ENCODE measurements around the gene TRUB1.

TRUB1 gene

DNA sequence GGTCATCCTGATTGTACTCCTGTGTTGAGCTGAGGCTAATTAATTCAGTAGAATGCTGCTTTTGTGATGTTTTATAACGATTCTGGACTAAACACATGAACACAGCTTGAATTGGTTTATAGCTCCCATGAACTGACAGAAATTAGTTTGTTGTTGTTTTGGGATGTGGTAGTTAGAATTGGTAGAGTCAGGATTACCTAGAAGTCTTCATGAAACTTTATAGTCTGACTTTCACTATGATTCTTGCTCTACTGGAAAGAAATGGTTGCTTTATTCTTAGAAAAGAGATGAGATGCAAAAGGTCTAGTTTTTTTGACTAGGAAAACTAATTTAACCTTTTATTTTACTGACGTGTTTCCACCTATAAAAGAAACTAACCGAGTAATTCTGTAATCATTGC, 23.4 kb upstream of the TRUB1 start:
- TF ChIP-seq, protein P1, sequence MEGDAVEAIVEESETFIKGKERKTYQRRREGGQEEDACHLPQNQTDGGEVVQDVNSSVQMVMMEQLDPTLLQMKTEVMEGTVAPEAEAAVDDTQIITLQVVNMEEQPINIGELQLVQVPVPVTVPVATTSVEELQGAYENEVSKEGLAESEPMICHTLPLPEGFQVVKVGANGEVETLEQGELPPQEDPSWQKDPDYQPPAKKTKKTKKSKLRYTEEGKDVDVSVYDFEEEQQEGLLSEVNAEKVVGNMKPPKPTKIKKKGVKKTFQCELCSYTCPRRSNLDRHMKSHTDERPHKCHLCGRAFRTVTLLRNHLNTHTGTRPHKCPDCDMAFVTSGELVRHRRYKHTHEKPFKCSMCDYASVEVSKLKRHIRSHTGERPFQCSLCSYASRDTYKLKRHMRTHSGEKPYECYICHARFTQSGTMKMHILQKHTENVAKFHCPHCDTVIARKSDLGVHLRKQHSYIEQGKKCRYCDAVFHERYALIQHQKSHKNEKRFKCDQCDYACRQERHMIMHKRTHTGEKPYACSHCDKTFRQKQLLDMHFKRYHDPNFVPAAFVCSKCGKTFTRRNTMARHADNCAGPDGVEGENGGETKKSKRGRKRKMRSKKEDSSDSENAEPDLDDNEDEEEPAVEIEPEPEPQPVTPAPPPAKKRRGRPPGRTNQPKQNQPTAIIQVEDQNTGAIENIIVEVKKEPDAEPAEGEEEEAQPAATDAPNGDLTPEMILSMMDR (IDR thresholded peaks at IDR 0.05; ENCODE audit: borderline replicate concordance, insufficient read depth, low read depth, low read length) = no peak

DNA sequence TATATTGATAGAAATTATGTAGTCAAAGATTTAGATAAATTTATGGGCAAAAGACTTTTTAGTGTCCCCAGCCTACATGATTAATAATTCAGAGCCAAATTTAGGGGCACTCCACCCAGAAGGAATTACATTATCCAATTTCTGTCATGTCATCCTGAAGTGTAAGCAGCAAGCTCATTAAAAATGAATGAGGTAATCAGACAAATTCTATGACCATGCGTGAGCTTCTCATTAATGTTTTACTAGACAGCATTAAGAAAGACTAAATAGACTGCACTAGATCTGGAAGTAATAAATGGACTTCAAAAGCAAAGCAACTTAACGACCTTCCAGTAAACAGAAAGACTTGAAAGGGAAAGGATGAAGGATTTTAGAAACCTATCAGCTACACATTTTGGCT, 22.7 kb upstream of the TRUB1 start:
- H3K4me3 ChIP-seq (ENCODE audit: low read depth, low read length) = no peak overlapping the region
- TF ChIP-seq, protein P1 (IDR thresholded peaks at IDR 0.05; ENCODE audit: borderline replicate concordance, insufficient read depth, low read depth, low read length) = no peak

More for the DNA sequence above, 23.4 kb upstream of the TRUB1 start:
- no peak overlapping the region for H3K4me3 ChIP-seq (ENCODE audit: low read depth, low read length)

DNA sequence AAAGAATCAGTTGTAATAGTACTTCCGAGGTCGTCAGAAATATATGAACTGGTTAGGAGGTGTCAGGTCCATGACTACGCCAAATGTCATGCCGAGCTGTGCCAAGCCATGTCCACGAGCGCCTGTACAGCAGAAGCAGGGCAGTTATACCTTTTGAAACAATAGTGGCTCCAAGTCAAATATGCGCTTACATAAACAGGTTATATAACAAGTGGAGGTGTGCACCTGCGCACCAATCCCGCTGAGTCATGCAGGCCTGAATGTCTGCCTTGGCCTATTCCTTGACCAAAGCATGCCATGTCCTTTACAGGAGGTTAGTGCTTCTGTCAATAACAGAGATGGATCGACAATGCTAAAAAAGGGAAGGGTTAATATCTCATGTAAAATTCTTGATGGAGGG, 21.3 kb upstream of the TRUB1 start:
- TF ChIP-seq, protein P1 (IDR thresholded peaks at IDR 0.05; ENCODE audit: borderline replicate concordance, insufficient read depth, low read depth, low read length) = no peak
- no peak overlapping the region for H3K4me3 ChIP-seq (ENCODE audit: low read depth, low read length)

DNA sequence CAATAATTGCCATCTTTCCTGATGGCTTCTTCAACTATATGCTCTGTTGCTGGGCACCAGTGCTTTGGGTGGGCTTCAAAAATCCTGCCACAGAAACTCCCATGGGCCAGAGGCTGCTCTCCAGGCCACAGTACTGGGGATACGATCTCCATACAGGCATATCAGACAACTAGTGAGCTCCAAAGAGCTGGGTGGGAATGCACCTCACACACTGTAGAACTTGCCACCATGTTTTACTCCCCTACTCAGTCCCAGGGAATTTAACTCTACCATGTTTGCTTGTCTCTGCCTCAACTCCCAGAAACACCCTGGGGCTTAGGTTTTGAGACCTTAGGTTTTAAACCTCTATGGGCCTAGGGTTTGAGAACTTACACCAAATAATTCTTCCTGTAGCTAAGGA, 20.5 kb upstream of the TRUB1 start:
- no peak overlapping the region for H3K4me3 ChIP-seq (ENCODE audit: low read depth, low read length)
- TF ChIP-seq, protein P1 (IDR thresholded peaks at IDR 0.05; ENCODE audit: borderline replicate concordance, insufficient read depth, low read depth, low read length) = no peak

DNA sequence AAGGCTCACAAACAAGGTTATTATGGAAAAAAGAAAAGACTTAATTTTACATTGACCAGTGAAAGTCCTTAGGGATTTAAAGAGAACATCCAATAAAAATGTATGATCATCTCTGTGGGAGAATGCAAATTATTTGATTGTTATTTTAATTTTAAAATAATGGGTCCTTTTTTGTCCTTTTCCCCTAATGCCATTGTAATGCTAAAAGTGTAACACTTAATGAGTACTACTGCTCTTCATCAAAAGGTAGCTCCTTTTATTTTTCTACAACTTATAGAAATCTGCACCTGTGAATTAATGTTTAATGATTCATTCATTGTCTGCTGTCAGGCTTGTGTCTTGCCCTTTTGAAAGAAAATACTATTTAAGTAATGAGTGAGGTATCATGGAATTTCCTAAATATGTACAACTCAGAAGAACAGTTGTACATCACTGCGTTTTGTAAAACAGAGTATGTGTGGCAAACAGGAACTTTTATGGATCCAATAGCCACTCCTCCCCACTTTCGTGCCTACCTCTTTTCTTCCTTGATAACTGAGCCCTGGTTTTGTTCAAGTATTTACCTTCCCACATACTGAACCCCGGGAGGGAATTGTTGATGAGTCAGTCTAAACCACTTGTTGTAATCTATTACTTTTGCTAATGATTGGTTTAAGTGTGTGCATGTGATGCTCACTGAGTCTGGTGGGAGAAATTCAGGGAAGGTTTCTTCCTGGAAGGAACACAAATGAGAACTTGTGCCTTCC, 19.9 kb upstream of the TRUB1 start:
- TF ChIP-seq, protein P1 (IDR thresholded peaks at IDR 0.05; ENCODE audit: borderline replicate concordance, insufficient read depth, low read depth, low read length) = no peak
- no peak overlapping the region for H3K4me3 ChIP-seq (ENCODE audit: low read depth, low read length)

DNA sequence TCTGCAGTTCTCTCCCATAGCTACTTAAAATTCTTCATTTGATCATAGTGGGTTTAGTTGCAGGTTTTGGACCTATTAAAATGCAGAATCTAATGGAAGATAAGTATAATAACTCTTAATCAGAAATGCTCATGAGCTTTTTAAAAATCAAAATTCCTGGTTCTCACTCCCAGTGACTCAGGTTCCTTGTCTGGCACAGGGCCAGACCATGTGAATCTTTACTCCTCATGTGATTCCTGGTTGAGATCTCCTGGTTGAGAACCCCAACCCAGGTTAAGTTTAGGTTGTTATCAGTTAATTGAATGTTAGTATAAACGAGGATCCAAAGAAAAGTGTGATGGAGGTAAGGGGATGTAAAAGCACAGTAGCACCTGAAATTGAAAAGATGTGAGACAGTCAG, 17.5 kb upstream of the TRUB1 start:
- no peak overlapping the region for H3K4me3 ChIP-seq (ENCODE audit: low read depth, low read length)
- TF ChIP-seq, protein P1 (IDR thresholded peaks at IDR 0.05; ENCODE audit: borderline replicate concordance, insufficient read depth, low read depth, low read length) = no peak

DNA sequence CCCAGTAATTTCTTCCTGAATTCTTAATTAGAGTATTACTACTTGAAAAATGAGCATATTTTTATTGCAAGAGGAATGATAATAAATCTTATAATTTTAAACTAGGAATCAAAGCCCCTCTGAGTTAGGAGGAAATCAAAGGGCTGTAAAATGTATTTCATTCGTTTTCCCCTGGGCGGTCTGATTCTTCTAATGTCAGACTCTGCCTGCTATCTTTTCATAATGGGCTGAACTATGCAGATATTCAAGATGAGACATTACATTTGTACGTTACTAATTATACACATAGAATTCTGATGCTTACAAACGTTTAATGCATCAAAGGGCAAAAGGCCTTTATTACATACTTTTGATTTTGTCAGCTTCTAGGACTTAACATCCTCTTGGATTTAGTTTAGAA, 16.0 kb upstream of the TRUB1 start:
- TF ChIP-seq, protein P1 (IDR thresholded peaks at IDR 0.05; ENCODE audit: borderline replicate concordance, insufficient read depth, low read depth, low read length) = no peak
- no peak overlapping the region for H3K4me3 ChIP-seq (ENCODE audit: low read depth, low read length)

All from GM12875 (cell line).